ENCODE measurements around the gene CHD9NB. TPM values are rescaled to one million over a fixed set of nuclear protein-coding genes. Genes with fewer than 3 reads are reported as not detected.

The CHD9NB gene
- total and polyA plus RNA-seq, 9 of the 15 experiments (the other 6 are each of a cell fraction or from before 2014, with no cell fraction given) = 0.06 to 0.10 (median 0.07) TPM; not detected in 6

DNA sequence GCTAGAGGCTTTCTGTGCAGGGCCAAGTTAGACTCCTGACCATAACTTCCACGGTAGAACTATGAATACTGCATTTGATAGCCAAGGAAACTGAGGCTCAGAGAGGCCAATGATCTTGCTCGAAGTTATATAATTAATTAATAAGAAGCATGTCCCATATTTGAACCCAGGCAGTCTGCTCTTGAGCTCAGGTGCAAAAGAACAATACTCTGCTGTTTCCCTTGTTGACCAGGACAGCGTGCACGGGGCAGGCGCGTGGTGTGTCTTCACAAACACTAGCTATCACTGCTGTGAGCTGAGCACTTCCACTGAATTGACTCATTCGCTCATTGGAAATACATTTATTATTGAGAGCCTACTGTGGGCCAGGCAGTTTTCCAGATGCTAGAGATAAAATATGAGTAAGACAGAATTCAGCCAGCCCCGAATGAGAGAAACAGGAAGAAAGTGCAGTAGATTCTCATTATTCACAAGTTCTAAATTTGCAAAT, 3.7 kb upstream of the CHD9NB start (continued):
- TF ChIP-seq, protein P1, sequence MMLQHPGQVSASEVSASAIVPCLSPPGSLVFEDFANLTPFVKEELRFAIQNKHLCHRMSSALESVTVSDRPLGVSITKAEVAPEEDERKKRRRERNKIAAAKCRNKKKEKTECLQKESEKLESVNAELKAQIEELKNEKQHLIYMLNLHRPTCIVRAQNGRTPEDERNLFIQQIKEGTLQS (IDR thresholded peaks at IDR 0.05) = 0 out of 2 replicates have a peak, but pooled peaks have one; percentile 26
- TF ChIP-seq, protein P1 (CRISPR knock-in tag; conservative IDR thresholded peaks at IDR 0.05) = no peak
- TF ChIP-seq, protein P2, sequence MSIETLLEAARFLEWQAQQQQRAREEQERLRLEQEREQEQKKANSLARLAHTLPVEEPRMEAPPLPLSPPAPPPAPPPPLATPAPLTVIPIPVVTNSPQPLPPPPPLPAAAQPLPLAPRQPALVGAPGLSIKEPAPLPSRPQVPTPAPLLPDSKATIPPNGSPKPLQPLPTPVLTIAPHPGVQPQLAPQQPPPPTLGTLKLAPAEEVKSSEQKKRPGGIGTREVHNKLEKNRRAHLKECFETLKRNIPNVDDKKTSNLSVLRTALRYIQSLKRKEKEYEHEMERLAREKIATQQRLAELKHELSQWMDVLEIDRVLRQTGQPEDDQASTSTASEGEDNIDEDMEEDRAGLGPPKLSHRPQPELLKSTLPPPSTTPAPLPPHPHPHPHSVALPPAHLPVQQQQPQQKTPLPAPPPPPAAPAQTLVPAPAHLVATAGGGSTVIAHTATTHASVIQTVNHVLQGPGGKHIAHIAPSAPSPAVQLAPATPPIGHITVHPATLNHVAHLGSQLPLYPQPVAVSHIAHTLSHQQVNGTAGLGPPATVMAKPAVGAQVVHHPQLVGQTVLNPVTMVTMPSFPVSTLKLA (conservative IDR thresholded peaks at IDR 0.05) = peak; percentile 69 to 84
- no peak for TF ChIP-seq PHTF2 (CRISPR knock-in tag; IDR thresholded peaks at IDR 0.05)
- TF ChIP-seq, protein P3, sequence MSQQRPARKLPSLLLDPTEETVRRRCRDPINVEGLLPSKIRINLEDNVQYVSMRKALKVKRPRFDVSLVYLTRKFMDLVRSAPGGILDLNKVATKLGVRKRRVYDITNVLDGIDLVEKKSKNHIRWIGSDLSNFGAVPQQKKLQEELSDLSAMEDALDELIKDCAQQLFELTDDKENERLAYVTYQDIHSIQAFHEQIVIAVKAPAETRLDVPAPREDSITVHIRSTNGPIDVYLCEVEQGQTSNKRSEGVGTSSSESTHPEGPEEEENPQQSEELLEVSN (IDR thresholded peaks at IDR 0.05; ENCODE audit: borderline replicate concordance in 1 of 2, extremely low read depth in 1 of 2, insufficient read depth in 1 of 2, insufficient read length in 1 of 2, low read depth in 1 of 2, low read length in 1 of 2, poor library complexity in 1 of 2, severe bottlenecking in 1 of 2) = peak in 1 of 2 experiments; percentile 60

All from K562 (cell line).